ENCODE measurements around the gene LENG9.
A peak's percentile ranks its signal among the peaks of the same experiment; 100 is the strongest.
"Not testable (repeated sequence)": the region's sequence is repeated elsewhere in the genome, so short reads cannot be mapped to it uniquely, and the experiment has no call there.

LENG9 gene

DNA sequence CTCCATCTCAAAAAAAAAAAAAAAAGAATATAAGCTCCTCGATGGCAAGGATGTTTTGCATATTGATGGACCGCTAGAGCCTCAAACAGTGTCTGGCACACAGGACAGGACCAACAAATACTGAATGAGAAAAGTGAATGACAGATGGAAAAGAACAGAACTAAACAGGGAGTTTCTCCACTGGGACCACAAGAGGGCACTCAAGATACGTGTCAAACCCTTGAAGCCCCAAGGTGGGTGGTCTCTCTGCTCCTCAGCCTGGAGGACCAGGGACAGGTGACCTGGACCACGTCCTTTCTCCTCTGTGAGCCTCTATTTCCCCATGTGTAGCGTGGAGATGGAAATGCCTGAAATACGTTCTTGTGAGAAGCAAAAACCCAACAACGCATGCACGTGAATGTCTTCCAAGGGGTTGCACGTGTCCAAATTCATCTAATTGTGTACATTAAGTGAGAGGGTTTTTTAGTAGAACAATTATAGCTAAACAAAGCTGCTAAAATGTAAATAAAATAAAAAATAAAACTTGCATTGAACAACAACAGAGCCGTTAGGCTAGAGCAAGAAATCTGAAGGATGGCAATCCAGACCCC lies 15.2 kb upstream of the LENG9 start:
- DNase-seq (ENCODE audit: low read depth) = no peak

DNA sequence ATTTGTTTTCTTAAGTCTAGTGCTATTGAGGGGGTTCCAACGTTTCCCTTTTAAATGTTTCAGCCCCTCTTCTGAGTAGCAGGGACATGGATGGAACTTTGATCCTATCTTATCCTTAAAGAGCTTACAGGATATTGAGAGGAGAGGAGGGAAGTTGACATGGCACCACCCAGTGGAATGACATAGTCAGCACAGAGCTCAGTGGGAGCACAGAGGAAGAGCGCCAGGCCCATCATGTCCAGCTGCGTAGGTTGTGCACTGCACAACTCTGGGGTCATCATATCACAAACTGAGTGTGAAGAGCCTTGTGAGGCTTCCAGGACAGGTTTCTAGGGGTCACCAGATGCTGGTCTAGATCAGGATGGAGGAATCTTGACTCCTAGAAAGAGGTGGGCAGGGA lies 14.1 kb upstream of the LENG9 start:
- no peak for DNase-seq (ENCODE audit: low read depth)

DNA sequence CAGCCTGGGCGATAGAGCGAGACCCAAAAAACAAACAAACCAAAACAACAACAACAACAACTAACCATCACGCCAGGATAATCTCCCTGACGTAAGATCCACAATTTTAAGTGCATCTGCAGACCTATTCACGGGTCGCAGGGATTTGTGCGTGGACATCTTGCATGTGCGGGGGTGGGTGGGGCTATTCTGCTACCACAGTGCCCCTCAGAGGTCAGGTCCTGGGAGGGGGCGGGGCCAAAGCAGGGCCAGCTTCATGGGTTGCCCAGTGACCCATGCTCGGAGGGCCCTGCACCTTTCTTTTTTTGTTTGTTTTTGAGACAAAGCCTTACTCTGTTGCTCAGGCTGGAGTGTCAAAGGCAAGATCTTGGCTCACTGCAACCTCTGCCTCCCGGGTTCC lies 12.1 kb upstream of the LENG9 start:
- DNase-seq (ENCODE audit: low read depth) = no peak

DNA sequence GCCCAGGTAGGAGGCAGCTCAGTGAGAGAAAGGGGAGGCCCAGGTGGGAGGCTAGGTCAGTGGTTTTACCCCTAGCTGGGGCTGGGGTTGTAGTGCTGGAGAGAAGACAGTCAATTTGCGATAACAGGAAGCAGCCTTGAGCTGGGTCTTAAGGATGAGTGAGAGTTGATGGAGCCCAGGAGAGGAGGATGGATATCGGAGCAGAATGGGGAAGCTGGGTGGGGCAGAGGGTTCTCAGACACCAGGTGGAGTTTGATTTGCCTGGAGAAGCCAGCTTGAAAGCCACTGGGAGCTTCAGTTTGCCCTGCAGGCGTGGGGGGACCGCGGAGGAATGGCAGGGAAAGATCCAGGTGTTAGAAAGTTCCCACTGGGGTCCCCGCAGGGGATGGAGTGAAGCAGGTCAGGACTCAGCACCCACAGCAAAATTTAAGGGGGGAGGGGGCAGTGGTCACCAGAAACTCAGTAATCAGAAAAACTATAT lies 10.4 kb upstream of the LENG9 start:
- no peak for DNase-seq (ENCODE audit: low read depth)

DNA sequence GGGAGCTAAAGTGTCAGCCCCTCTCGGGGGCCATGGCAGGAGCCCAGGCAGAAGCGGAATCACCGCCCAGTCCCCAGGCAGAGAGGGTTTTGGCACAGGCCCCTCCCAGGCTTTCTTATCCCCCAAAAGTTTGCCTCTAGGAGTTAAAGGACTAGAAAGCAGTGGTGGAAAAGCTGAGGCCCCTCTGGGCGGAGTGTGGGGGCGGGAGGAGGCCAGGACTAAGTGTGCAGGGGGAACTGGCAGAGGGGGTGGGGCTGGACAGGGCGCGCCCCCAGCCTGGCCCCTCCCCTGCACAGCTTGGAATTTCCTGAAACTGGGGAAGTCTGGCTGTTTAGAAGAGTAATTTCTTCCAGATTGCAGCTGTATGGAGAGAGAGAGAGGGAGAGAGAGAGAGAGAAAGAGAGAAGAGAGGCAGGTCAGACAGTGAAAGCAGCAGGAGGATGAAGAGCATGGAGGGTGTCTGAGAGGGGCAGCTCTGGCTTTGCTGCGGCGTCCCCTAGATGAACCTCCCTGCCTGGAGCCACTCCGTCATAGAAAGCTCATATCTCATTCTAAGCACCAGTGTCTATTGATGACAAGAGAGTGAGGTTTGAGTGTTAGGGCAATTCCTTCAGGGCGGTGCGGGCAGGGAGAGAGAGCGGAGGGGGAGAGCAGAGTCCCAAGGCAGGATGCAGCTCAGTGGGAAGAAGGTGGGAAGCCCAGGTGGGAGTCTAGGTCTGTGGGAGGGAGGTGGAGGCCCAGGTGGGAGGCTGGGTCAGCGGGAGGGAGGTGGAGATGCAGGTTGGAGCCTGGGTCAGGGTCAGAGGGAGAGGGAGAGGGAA lies 9.7 kb upstream of the LENG9 start, which contains the start of gene CDC42EP5:
TSS of gene CDC42EP5 (minus strand) at position 226 of the 821 bp plus-strand sequence. CDS start 7,749 bp downstream, outside the sequence.
- DNase-seq (ENCODE audit: low read depth) = no peak

DNA sequence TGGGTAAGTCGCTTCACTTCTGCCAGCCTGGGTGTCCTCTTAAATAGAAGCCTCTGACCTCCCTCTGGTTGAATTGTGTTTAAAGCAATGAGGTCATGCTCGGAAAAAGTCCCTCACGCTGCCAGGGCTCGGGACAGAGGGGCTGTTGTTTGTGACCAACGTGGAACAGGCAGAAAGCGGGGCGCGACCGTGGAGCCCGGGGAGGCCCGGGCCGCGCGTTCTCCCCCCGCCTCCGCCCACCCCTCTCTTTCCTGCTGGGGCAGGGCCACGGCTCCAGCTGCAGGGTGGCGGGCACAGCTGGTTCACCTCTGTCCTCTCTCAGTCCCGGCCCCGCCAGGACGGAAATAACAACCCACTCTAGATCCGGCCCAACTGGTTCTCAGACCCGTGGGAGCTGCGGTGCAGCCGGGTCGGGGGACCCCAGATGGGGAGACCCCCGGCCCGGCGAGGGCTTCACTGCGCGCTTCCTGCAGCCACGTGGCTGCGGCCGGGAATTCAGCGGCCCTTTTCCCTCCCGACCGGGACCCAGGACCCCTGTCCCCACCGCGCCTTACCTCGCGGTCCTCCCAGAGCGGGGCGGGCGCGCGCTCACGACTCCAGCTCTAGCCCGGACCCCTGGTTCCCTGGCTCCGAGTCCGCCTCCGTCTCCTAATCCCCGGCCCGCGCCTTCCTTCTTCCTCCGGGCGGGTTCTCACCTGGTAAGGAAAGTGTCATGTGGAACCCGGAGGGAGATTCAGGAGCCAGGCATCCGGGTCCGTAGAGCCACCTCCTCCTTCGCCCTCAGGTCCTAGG lies 7.6 kb upstream of the LENG9 start:
- no peak for DNase-seq (ENCODE audit: low read depth)

DNA sequence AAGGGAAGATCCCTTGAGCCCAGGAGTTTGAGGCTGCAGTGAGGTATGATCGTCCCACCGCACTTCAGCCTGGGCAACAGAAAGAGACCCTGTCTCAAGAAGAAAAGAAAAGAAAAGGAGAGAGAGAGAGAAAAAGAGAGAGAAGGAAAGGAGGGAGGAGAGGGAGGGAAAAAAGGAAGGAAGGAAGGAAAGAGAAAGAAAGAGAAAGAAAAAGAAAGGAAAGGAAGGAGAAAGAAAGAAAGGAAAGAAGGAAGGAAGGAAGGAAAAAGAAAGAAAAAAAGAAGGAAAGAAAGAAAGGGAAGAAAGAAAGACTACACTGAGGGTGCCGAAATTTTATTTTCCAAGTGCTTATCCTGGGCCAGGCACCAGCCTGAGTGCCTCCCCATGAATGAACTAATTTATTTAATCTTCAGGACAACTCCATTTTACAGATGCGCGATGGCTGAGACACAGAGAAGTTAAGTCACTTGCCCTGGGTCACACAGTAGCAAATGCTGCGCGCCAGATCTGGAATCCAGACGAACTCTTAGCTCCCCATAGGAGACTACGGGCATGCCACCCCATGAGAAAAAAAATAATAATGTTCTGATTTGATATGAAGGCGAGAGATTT lies 6.8 kb upstream of the LENG9 start:
- no peak for DNase-seq (ENCODE audit: low read depth)

DNA sequence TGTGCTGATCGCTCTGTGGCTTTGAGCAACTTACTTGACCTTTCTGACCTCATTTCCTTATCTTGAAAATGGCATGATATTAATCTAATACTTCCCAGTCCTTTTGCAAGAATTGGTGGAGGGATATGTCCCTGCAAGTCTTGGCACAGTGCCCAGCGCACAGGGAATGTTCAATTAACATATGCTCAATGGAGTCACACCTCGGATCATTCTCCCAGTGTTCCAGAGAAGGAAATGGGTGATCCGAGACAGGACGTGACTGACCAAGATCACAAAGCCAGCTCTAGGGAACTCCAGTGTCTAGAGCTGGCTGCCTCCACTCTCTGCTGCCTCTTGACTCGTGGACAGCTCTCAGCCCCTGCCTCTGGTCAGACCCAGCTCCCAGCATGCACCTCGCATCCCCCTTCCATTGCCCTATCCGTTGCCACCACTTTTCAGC lies 5.9 kb upstream of the LENG9 start:
- no peak for DNase-seq (ENCODE audit: low read depth)

DNA sequence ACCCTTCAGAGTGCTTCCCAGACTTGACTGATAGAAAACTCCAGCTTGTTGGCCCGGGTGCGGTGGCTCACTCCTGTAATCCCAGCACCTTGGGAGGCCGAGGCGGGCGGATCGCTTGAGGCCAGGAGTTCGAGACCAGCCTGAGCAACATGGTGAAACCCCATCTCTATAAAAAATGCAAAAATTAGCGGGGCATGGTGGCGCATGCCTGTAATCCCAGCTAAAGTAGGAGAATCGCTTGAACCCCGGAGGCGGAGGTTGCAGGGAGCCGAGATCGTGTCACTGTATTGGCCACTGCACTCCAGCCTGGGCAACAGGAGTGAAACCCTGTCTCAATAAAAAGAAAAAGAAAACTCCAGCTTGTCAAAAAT lies 2.5 kb upstream of the LENG9 start:
- DNase-seq (ENCODE audit: low read depth) = not testable (repeated sequence)

DNA sequence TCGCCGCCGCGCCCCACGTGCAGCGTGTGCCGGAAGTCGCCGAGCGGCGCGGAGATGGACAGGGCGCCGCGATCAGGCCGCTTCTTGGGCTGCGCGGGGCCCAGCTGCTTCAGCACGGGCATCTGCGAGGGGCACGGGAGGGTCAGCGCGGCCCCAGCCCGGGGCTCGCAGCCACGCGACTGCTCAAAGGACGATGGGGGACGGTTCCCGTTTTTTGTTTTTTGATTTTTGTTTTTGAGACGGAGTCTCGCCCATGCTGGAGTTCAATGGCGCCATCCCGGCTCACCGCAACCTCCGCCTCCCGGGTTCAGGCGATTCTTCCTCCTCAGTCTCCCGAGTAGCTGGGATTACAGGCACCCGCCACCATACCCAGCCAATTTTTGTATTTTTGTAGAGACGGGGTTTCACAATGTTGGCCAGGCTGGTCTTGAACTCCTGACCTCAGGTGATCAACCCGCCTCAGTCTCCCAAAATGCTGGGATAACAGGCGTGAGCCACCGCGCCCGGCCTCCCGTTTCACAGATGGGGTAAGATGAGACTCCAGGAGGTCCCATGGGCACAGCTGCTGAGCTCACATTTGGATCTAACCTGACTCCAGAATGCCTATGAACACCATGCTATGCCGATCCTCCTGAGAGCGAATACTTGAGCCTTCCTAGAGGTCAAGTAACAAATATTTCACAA lies 2.0 kb upstream of the LENG9 start:
- no peak for DNase-seq (ENCODE audit: low read depth)

DNA sequence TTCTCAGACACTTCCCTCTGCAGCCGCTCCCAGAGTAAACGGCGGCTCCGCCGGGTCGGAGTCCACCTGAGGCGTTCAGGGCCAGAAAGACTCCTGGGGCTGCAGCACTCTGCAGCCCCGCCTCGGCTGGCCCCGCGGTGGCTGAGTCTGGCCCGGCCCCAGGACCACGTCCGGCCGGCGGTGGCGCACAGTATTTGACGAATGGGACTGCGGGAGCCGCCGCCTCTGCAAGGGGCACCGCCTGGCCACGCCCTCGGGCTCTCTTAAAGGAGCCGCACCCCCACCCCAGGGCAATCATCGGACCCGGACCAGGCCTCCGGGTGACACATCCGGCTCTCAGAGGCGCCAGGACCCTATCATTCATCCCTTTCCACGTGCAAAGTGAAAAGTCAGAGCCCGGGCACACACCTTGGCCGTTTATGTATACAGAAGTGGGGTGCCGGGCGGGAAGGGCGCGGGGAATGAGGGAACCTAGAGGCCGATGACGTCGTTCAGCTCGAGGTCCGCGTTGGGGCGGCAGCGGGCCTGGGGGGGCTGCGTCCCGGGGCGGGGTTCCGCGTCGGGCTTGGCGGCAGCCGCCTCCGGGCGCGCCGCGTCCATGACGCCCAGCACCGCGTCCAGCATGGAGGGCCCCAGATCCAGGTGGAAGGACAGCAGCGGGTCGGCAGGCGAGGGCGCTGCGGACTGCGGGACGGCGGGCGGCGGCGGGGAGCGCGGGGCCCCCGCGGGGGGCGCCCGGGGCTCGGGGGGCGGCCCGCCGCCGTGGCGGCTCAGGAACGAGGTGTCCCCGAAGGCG lies 1.2 kb upstream of the LENG9 start:
- DNase-seq (ENCODE audit: low read depth) = peak; percentile 46

DNA sequence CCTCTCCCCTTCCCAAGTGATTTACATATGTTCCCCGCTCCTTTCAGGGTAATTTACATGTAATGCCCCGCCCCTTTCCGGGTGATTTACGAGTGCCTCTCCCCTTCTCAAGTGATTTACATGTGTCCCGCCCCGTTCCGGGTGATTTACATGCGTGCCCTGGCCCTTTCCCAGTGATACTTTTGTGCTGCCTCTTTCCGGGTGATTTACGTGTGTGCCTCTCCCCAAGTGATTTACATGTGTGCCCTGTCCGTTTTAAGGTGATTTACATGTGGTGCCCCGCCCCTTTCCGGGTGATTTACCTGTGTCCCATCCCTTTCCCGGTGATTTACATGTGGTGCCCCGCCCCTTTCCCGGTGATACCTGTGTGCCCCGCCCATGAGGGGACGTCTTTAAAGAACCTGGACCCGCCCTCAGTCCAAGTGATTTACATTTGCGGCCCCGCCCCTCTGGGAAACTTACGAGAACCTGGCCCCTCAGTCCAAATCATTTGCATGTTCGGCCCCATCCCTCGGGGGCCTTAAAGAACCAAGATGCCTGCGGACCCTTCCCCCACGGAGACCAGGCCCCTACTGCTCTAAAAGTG lies 559 bp upstream of the LENG9 start:
- peak; percentile 52 for DNase-seq (ENCODE audit: low read depth)

DNA sequence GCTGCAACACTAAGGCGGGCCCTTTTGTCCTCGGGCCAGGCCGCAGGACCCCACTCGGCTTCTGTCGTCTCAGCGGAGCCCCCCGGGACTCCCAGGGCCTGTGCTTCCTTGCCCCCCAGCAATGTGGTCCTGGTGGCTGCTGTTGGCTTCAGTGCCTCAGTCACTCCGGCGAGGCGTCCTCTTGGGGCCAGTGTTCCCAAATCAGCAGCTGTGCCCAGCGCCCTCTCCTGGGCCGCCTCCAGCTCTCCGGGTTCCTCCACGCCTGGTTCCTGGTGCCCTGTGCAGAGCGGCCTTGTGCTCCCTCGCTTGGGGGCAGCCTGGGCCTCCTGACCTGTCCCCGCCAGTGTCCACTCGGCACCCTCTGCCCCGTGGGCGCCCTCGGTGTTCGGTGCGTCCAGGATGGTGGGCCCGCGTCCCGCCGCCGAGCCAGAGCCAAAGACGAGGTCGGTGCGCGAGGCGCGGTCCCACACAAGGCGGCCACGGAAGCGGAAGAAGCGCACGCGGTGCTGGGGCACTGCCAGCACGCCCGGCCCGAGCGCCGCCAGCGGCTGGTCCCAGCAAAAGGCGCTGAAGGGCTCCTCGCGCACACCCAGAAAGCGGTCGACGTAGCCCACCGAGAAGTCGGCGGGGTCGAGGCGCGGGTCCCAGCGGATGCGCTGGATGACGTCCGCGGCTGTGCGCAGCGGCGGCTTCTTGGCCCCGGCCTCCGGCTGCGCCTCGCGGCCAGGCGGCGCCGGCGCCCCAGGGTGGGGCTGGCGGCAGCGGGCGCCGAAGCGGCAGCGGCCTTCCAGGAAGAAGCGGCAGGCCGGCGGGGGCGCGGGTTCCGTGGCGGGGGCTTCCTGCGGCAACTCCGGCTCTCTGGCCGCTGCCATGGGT lies 685 bp downstream of the LENG9 start:
- peak; percentile 51 for DNase-seq (ENCODE audit: low read depth)

DNA sequence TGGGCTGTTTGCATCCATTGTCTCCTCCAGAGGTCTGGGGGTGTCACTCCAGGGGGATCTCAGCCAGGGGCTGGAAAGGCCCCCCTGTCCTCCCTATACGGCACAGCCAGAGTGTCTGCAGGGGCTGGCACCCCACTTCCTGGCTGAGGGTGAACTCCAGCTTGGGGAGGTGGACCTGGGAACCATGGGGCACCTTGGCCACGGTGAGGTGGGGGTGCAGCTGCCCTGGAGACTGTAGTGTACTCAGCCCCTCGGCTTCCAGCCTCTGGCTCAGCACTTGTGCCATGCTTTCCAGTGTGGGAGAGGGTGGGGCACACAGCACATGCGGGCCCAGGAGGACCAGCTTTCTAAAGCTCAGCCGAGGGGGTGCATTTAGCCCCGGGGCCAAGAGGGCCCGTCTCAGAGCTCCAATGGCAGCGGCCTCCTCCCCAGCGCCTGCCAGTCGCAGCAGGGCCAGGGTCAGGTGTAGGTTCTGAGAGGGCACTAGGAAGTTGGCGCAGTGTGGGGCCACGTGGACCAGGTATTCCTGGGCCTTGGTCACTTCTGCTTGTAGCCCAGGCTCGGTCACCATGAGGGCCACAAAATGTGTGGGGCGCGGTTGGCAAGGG lies 1.4 kb downstream of the LENG9 start:
- no peak for DNase-seq (ENCODE audit: low read depth)

DNA sequence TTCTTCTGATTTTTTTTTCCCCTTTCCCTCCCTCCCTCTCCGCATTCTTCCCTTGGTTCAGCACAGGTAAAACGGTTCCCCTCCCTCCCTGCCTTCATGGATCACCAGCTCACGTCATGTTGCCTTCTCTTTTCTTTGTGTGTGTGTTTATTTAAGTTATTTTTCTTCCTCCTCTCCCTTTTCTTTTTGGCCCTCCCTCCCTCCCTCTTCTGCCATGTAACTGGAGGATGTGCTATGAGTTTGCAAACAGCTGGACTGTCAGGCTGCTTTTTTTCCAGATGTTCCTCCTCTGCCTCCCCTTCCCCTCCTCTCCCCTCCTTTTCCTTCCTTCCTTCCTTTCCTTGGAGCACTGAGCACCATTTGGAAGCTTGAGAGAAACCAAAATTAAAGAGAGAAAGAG lies 2.0 kb downstream of the LENG9 start:
- no peak for DNase-seq (ENCODE audit: low read depth)

DNA sequence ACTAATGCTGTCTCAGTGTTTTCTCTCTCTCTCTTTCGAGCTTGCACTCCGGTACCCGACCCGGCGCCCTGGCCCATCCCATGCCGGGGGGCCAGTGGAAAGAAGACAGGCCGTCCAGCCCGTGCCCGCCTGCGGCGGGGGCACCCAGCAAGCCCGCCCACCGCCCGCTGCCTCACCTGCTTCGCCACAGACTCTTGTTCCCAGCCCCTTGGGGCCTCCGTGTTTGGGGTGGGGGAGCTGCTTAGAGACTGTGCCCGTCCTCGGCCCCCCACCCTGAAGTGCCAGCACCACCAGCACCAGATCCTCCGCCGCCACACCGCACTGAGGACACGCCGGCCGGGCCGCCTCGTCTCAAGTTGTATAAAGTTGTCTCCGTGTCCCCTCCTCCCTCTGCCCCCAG lies 2.4 kb downstream of the LENG9 start:
- DNase-seq (ENCODE audit: low read depth) = no peak

DNA sequence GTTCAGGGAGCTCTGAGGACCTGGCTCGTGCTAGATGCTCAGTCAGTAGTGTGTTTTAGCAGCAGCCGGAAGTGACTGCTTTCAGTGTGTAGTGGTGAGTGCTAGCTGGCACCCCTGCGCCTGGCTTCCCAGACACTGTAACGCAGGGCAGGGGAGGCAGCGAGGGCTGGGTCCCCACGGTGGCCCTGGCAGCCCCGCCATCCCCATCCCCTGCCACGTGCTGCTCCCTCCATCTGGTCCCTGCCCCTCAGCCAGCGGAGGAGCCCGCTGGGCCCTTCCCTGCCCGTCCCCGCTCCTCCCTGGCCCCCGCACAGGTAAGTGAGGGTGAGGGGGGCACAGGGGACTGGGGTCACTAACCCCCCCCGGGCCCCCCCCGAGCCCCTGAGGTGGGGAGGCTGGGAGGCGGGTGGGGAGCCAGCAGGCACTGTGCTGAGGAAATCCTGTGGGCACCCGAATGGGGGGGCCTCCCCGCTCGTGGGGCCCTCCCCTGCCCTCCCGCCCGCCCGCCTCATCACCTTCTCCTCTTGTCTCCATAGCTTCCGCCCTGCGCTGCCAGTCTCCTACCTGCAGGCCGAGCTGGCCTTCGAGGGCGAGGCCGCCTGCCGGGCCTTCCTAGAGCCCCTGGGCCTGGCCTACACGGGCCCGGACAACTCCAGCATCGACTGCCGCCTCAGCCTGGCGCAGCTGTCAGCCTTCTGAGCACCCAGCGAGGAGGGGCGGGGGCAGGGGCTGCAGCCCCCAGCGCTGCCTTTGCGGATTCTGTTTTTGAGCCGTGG lies 3.2 kb downstream of the LENG9 start:
- no peak for DNase-seq (ENCODE audit: low read depth)

All from activated T-helper 1 cell treated with Interleukin-2 at 50 U/mL for 16 hours (primary cell).